Measurements from ENCODE around the gene RFNG.

The RFNG gene

DNA sequence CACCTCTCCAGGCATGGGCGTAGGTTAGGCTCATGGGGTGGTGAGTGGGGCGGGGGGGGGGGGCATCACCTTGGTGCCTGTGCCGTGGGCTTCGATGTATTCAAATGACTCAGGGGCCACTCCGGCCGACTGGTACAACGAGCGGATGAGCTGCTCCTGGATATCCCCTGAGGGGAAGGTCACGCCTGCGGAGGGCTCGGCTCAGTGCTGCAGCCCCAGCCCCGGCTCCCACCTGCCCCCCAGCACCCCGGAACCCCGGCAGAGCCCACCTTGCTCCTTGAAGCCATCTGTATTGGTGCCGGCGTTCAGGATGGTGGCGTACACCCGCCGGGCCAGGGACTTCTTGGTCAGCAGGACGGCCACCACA is 41.0 kb upstream of the RFNG start:
- Mint-ChIP-seq H3K4me1 (peaks cover 6% of the 10 kb centered on the region), H3K27me3 (no peaks in the 10 kb centered on the region), H3K27ac (no peak overlapping the region), H3K36me3 (ENCODE audit: low read depth) (peaks cover 11% of the 10 kb centered on the region), H3K9me3 (no peaks in the 10 kb centered on the region), H3K4me3 (no peak overlapping the region)
- no peak for ATAC-seq
- DNase-seq = no peak

DNA sequence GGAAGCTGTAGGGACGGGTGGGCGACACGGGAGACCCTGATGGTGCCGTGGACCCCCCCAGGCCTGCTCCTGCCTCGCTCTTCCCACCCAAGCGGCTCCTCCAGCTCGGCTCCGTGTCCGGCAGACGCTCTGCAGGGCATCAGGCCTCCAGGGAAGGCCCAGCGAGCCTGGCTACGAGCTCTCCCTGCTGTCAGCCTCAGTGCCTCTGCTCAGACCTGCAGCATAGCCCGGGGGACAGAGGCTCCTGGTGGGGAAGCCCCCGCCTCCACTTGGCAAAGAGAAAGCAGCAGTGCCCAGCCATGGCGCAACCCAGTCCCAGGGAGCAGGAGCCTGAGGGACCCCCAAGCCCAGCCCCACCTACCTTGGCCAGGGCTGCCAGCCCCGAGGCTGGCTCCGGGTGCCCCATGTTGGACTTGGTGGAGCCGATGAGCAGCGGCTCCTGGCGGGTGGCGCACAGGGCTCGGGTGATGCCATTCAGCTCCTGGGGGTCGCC is 40.5 kb upstream of the RFNG start:
- no peaks in the 10 kb centered on the region for H3K9me3 Mint-ChIP-seq
- no peak overlapping the region for H3K27ac Mint-ChIP-seq
- ATAC-seq = no peak
- H3K4me3 Mint-ChIP-seq = no peak overlapping the region
- no peak for DNase-seq
- H3K4me1 Mint-ChIP-seq = peaks cover 6% of the 10 kb centered on the region
- H3K36me3 Mint-ChIP-seq (ENCODE audit: low read depth) = peaks cover 11% of the 10 kb centered on the region
- no peaks in the 10 kb centered on the region for H3K27me3 Mint-ChIP-seq

DNA sequence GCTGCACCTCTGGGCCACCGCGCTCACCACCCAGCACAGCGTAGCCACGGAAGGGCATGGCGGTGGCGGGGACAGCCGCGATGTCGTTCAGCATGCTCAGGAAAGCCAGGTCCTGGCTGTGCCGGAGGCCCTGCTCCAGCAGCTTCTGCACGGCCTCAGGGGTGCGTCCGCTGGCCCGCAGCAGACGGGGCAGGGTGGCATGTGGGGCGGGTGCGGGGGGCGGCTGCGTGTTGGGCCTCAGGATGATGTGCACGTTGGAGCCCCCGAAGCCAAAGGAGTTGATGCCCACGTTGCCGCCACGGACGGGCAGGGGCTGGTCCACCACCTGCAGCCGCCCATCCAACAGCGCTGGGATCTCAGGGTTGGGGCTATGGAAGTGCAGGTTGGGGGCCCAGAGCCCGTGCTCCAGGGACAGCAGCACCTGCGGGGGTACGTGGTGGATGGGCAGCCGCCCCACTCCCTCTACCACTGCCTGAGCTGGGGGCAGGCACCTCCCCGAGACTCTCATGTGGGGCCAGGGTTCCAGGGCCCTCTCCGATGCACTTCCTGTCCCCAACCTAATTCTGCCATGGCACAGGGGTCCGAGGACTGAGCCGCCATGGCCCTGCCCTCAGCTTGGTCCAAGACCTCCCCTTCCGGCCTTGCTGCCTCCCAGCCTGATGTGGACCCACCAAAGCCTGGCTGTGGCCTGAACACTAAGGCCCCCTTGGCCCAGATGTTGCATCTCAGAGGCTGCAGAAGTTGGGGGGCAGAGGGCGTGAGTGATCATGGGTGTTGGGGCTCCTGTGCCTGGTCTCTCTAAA is 39.9 kb upstream of the RFNG start:
- H3K27ac Mint-ChIP-seq = no peak overlapping the region
- no peaks in the 10 kb centered on the region for H3K9me3 Mint-ChIP-seq
- peaks cover 5% of the 10 kb centered on the region for H3K4me1 Mint-ChIP-seq
- no peak overlapping the region for H3K4me3 Mint-ChIP-seq
- no peaks in the 10 kb centered on the region for H3K27me3 Mint-ChIP-seq
- H3K36me3 Mint-ChIP-seq (ENCODE audit: low read depth) = peaks cover 11% of the 10 kb centered on the region
- ATAC-seq (no peak), DNase-seq (no peak)

DNA sequence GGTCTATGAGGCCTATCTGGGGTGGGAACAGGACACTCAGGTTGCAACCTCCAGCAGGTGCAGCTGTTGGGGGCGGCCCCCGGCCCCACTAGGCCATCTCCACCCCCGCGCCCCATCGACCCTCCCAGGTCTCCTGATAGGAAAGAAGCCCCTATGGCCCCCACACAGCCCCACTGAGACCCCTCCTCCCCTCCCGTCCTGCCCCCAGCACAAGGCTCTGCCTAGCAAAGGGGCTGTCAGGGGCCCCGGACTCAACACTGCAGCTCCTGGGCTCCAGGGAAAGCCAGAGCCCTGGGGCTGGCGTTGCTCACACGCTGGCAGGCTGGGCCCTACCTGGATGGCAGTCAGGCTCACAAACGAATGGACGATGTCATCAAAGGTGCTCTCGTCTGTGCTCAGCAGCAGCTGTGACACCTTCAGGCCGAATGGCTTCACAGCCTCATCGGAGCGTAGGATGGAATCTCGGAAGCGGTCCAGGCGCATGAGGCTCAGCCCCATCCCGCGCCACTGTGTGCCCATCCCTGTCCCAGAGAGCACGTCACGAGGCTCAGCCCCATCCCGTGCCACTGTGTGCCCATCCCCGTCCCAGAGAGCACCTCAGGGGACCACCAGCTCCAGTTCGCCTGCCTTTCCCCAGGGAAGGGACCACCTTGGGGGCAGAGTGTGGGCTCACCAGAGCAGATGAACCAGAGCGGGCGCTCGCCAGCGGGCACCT is 39.1 kb upstream of the RFNG start:
- no peaks in the 10 kb centered on the region for H3K9me3 Mint-ChIP-seq
- H3K4me1 Mint-ChIP-seq = peaks cover under 1% of the 10 kb centered on the region
- no peaks in the 10 kb centered on the region for H3K27me3 Mint-ChIP-seq
- peaks cover 9% of the 10 kb centered on the region for H3K36me3 Mint-ChIP-seq (ENCODE audit: low read depth)
- H3K27ac Mint-ChIP-seq = no peak overlapping the region
- ATAC-seq = no peak
- no peak overlapping the region for H3K4me3 Mint-ChIP-seq
- no peak for DNase-seq

DNA sequence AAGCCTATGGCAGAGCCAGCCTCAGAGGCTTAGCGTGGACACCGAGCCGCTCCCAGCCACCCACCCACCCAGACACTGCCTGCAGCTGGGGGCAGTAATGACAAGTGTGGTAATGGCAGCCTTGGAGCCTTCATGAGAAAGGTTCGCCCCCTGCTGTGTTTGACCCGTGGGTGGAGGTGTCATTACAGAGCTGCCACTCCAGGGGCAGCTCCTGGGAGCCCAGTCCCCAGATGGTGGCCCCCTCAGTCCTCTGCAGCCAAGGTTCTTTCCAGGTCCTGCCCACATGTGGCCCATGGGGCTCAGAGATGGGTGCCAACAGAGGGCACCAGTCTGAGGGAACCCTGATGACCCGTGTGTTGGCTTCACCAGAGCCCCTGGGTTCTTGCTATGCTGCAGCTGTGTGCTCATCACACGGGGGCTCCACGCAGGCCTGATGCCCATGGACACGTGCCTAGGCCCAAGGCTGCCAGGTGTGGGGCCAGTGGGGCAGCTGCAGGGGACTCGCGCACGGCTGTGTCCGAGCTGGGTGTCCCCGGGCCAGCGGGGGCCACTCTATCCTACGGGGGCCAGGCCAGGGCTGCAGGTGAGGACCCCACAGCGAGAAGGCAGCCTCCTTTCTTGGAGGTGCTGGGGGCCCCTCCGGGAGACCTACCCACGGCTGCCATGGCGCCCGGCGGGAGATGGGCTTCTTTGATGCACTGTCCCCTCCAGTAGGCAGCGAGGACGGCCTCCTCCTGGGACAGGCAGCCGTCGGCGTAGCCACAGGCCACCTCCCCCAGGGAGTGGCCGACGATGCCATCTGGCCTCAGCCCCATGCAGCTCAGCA is 38.3 kb upstream of the RFNG start:
- no peak overlapping the region for H3K4me3 Mint-ChIP-seq
- H3K27ac Mint-ChIP-seq = no peak overlapping the region
- ATAC-seq (no peak), DNase-seq (no peak)
- peaks cover 9% of the 10 kb centered on the region for H3K36me3 Mint-ChIP-seq (ENCODE audit: low read depth)
- H3K27me3 Mint-ChIP-seq = no peaks in the 10 kb centered on the region
- no peaks in the 10 kb centered on the region for H3K9me3 Mint-ChIP-seq
- H3K4me1 Mint-ChIP-seq = no peaks in the 10 kb centered on the region

DNA sequence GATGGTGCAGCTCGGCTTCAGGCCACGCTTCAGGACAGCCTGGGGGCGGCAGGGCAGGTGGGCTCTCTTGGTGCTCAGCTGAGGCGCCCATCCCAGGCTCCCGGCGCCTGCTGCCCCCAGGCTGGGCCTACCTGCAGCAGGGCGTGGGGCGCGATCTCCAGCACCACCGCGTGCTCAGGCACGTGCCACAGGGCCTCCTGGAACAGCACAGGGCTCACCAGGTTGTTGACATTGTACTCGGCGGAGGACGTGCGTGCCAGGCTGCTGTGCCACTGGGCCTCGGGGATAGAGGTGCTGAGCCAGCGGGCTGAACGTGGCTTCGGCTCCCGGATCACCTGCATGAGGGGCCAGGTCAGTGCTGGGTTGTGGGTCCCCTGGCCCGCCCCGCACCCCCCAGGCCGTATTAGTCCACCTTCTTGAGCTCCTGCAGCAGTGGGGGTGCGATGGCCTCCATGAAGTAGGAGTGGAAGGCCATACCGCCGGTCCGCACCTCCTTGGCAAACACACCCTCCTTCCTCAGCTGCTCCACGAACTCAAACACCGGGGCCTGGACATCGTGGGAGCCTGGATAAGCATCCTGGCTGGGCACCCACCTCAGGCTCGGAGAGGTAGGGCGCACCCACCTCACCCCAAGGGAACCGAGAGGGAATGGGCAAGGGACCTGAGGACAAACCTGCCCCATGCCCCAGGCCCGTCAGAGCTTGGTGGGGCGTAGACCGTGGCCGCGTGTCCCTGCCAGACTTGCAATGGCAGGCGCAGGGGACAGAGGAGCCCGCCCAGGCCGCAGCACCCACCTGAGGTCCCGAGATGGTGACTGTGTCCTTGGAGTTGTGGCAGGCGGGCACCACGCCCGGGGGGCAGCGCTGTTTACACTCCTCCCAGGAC is 37.5 kb upstream of the RFNG start:
- no peak overlapping the region for H3K4me3 Mint-ChIP-seq
- DNase-seq (no peak), ATAC-seq (no peak)
- no peaks in the 10 kb centered on the region for H3K27me3 Mint-ChIP-seq
- H3K27ac Mint-ChIP-seq = no peak overlapping the region
- H3K36me3 Mint-ChIP-seq (ENCODE audit: low read depth) = peaks cover 9% of the 10 kb centered on the region
- H3K4me1 Mint-ChIP-seq = no peaks in the 10 kb centered on the region
- H3K9me3 Mint-ChIP-seq = no peaks in the 10 kb centered on the region

DNA sequence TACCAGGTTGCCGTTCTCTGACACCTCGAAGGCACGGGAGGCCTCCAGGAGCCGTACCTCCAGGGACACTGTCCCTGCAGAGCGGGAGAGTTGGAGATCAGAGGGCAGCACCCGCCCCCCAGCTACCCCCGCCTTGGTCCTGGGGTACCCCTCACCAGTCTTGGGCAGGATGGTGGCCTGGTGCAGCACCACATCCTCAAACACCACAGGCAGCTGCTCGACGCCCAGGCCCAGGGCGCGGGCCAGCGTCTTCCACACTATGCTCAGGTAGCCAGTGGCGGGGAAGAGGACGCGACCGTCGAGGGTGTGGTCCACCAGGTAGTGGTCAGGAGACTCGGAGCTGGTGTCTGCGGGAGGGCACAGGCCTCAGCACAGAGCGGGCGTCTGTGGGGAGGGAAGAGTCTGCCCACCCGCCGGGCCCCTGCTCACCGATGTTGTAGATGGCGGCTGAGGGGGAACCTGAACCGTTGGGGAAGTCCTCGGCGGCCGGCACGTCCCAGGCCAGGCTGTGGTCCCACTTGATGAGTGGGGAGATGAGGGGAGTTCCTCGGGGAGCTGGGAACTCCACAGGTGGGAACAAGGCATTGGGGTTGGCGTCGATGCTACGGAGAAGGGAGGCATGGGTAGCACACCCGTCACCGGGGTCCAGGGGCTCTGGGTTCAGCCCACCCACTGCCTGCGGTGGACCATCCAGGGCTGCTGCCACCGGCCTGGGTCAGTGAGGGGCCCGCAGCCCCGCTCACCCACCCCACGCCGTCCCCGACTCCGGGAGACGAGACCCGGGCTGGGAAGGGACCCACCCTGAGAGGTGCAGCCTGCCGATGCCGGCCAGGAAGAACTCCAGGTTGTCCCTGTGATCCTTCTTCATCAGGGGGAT is 36.6 kb upstream of the RFNG start:
- Mint-ChIP-seq H3K27me3 (no peaks in the 10 kb centered on the region), H3K4me3 (no peak overlapping the region), H3K36me3 (ENCODE audit: low read depth) (peaks cover 13% of the 10 kb centered on the region), H3K4me1 (no peaks in the 10 kb centered on the region), H3K27ac (no peak overlapping the region), H3K9me3 (no peaks in the 10 kb centered on the region)
- ATAC-seq (no peak), DNase-seq (no peak)

DNA sequence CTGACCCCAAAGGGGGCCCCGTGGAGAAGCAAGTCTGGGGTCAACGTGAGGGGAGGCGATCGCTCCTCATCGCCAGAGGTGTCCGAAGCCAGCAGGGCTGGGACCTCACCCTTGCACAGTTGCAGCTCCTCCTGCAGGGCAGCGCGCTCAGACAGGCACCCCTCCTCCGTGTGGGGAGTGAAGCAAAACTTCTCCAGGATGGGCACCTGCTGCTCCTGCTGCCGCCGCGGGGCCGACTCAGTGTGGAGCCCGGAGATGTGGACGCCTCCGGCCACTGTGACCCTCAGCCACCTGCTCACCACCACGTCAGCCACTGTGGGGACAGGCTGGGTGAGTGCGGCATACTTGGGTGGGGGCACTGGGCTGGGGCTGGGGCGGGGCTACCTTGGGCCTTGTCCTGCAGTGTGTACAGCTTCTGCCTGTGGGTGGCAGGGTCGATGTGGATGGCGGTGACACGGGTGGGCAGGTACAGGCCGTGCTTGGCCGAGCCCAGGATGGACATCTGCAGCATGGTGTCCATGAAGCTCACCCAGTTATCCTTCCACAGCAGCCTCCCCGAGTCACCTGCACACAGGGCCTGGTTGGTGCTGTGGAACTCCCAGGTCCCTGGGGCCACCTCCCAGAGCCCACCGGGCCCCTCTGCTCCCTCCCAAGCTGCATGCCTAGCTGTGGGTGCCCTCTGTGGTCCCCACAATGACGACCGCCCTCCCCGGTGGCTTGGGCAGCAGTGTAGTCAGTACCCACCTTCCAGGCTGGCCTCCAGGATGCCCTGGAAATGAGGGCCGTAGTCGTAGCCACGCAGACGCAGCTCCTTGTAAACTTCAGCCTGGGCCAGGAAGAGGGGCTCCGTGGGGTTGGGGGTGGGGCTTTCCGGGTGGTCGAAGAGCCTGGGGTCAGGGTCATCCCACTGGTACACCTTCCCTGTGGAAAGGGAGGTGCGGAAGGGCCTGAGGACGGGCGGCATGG is 35.6 kb upstream of the RFNG start:
- Mint-ChIP-seq H3K9me3 (no peaks in the 10 kb centered on the region), H3K36me3 (ENCODE audit: low read depth) (peaks cover 15% of the 10 kb centered on the region), H3K4me3 (no peak overlapping the region), H3K27ac (no peak overlapping the region), H3K4me1 (no peaks in the 10 kb centered on the region), H3K27me3 (no peaks in the 10 kb centered on the region)
- ATAC-seq (no peak), DNase-seq (no peak)

DNA sequence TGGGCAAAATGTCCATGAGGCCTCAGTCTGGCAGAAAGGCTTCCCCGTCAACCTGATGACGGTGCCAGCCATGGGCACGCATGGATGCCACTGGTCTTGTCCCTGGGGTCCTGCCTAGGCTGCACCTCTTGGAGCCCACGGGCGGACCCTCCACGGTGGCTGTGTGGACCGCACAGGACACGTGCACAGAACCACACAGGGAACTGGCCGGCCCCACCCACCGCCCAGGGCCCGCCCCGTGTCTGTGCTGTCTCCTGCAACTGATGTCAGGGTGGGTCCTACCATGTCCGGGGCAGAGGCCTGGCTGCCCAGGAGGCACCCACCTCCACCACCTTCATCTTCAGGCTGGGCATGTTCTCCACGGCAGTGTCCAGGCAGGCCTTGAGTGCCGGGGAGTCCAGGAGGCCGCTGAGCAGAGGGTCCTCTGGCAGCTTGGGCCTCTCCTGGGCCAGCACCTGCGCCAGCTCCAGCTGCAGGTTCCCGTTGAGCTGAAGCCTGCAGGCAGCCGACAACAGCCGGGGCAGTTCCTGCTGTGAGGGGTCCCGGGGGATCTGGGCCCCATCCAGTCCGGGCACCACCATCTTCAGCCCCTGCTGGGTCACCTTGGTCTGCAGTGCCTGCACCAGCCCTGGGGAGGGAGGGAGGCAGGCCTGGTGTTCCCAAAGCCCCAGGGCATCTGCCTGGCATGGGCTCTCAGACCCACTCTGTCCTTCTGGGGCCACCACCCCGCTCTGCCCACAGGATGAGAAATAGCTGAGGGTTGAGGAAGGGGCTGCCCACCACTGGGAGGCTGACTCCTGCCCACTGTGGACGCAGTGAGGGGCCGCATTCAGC is 34.5 kb upstream of the RFNG start:
- no peaks in the 10 kb centered on the region for H3K4me1 Mint-ChIP-seq
- ATAC-seq = no peak
- H3K4me3 Mint-ChIP-seq = no peak overlapping the region
- no peak for DNase-seq
- H3K9me3 Mint-ChIP-seq = no peaks in the 10 kb centered on the region
- no peaks in the 10 kb centered on the region for H3K27me3 Mint-ChIP-seq
- no peak overlapping the region for H3K27ac Mint-ChIP-seq
- peaks cover 15% of the 10 kb centered on the region for H3K36me3 Mint-ChIP-seq (ENCODE audit: low read depth)

DNA sequence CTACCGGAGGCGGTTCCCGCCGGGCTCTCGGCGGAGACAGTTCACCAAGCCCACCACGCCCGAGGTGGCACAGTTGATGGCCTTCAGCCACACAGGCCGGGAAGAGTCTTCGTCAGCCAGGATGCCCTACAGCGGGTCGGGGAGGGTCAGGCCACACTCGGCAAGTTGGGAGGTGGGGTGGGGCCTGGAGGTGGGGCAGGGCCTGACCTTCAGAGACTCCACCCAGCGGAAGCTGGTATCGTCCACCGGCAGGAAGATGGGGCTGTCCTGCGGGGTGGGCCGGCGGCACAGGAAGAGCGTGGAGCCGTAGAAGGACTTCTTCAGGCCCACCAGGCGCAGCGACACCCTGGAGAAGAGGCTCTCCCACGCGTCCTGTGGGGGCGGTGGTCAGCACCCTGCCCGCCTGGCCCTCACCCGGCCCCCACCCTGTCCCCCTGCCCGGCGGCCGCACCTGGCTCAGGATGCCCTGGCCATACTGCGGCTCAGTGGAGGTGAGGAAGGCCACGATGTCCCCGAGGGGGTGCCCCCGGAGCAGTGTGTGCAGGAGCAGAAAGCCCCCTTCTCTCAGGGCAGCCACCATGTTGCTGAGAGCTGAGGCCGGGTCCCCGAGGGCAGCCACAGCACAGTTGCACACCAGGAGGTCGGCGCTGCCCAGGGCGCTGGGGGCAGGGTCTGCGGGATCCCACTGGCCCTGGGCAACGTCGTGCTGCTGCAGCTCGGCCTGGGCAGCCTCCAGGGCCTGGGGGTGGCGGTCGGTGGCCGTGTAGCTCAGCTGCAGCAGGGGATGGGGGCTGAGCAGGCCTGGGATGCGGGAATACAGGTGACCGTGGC is 33.6 kb upstream of the RFNG start:
- DNase-seq = no peak
- H3K27me3 Mint-ChIP-seq = no peaks in the 10 kb centered on the region
- H3K36me3 Mint-ChIP-seq (ENCODE audit: low read depth) = peaks cover 13% of the 10 kb centered on the region
- H3K27ac Mint-ChIP-seq = no peak overlapping the region
- H3K4me1 Mint-ChIP-seq = no peaks in the 10 kb centered on the region
- ATAC-seq = no peak
- no peaks in the 10 kb centered on the region for H3K9me3 Mint-ChIP-seq
- no peak overlapping the region for H3K4me3 Mint-ChIP-seq

DNA sequence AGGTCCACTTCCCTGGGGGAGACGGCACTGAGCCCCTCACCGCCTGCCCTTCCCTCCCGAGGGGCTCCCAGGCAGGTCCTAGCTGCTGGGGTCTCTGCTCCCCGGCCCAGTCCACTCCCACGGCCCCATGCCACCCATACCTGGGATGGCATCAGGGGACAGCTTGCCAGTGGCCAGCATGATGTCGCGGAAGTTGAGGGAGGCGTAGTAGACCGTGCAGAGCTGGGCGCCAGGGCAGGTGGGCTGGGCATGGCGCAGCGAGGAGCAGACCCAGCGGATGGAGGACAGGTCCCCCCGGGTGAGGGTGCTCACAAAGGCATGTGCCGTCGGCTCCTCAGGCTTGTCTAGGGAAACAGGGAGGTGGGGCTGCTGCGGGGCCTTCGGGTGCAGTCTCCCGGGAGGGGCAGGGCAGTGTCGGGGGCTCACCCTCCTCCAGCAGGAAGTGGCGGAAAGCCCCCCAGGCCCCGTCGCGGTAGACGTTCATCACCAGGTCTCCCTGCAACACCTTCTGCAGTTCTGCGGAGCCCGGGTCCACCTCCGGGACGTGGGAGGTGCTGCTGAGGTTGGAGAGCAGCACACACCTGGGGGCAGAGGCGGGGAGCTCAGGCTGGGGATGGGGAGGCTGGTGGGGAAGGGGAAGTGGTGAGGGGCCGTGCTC is 32.9 kb upstream of the RFNG start:
- Mint-ChIP-seq H3K4me3 (no peak overlapping the region), H3K27me3 (no peaks in the 10 kb centered on the region), H3K4me1 (no peaks in the 10 kb centered on the region), H3K36me3 (ENCODE audit: low read depth) (peaks cover 18% of the 10 kb centered on the region), H3K9me3 (no peaks in the 10 kb centered on the region), H3K27ac (no peak overlapping the region)
- no peak for ATAC-seq
- DNase-seq = no peak
